PC-9 (cell line): Measurements from ENCODE around the gene GABARAP. TPM values are rescaled to one million over a fixed set of nuclear protein-coding genes. Genes with fewer than 3 reads are reported as not detected.

Experiments used
- BruUV-seq: library from RNA; stranded (reverse); fragments of 400-500 nt; replicated peaks from 2 replicates; lab custom pipeline; 2021; lab: Mats Ljungman, UMichigan
- CTCF ChIA-PET: fragments of 300-600 bp; sonication (Branson Sonifier 250); formaldehyde crosslinking; loops from one replicate; lab custom pipeline; 2022; ENCODE audit warnings: antibody characterized with exemption; lab: Charles Lee
- POLR2A ChIA-PET: fragments of 300-600 bp; sonication (Branson Sonifier 250); formaldehyde crosslinking; loops from one replicate; lab custom pipeline; 2022; ENCODE audit warnings: antibody characterized with exemption; ENCODE audit not compliant: unreplicated experiment; lab: Charles Lee
- DNase-seq, 2 experiments: peaks; one replicate each; pipeline versions ENCODE4 v3.0.0 to v3.0.0-alpha.2; 2015 to 2022; ENCODE audit warnings: mixed read lengths in 1 of 2
- H2AFZ ChIP-seq: fragments of 200-600 bp; sonication (generic); 2 replicates; pipeline ENCODE4 v1.8.1; 2017; ENCODE audit warnings: antibody characterized with exemption
- H3F3A ChIP-seq: fragments of 200-600 bp; sonication (generic); 2 replicates; pipeline ENCODE4 v1.8.1; 2017; ENCODE audit warnings: antibody characterized with exemption, mild to moderate bottlenecking, low read depth; ENCODE audit not compliant: insufficient read depth
- H3K27ac ChIP-seq: fragments of 200-600 bp; sonication (generic); 2 replicates; pipeline ENCODE4 v1.6.1; 2016; ENCODE audit warnings: mixed run types
- H3K27me3 ChIP-seq: fragments of 200-600 bp; sonication (generic); 2 replicates; pipeline ENCODE4 v1.6.1; 2016; ENCODE audit warnings: low read depth, mixed run types; ENCODE audit not compliant: insufficient read depth
- H3K36me3 ChIP-seq: fragments of 200-600 bp; sonication (generic); 2 replicates; pipeline ENCODE4 v1.6.1; 2016; ENCODE audit warnings: low read depth, mixed run types
- H3K4me1 ChIP-seq: fragments of 200-600 bp; sonication (generic); replicated peaks from 2 replicates; pipeline ENCODE4 v1.6.1; 2016; ENCODE audit warnings: mixed run types; ENCODE audit not compliant: insufficient read depth
- H3K4me2 ChIP-seq: fragments of 200-600 bp; sonication (generic); 2 replicates; pipeline ENCODE4 v1.6.1; 2017; ENCODE audit warnings: mixed run types
- H3K4me3 ChIP-seq: fragments of 200-600 bp; sonication (generic); 2 replicates; pipeline ENCODE4 v1.6.1; 2016; ENCODE audit warnings: mixed run types
- H3K79me2 ChIP-seq: fragments of 200-600 bp; sonication (generic); 2 replicates; pipeline ENCODE4 v1.6.1; 2017; ENCODE audit warnings: low read depth, mixed run types
- H3K9me2 ChIP-seq: fragments of 200-600 bp; sonication (generic); 2 replicates; pipeline ENCODE4 v1.8.1; 2017; ENCODE audit warnings: mild to moderate bottlenecking; ENCODE audit not compliant: insufficient read depth
- H3K9me3 ChIP-seq: fragments of 200-600 bp; sonication (generic); 2 replicates; pipeline ENCODE4 v1.8.1; 2016; ENCODE audit warnings: low read depth; ENCODE audit not compliant: insufficient read depth
- H4K20me1 ChIP-seq: fragments of 200-600 bp; sonication (generic); 2 replicates; pipeline ENCODE4 v1.8.1; 2017; ENCODE audit not compliant: insufficient read depth
- CTCF ChIP-seq: fragments of 200-600 bp; sonication (generic); conservative IDR thresholded peaks from 2 replicates; pipeline ENCODE4 v1.6.1; 2017; ENCODE audit warnings: mixed run types, antibody characterized with exemption, mild to moderate bottlenecking, moderate library complexity
- EZH2 ChIP-seq: fragments of 200-600 bp; sonication (generic); IDR thresholded peaks from 2 replicates; pipeline ENCODE4 v1.8.0; 2017; ENCODE audit warnings: antibody characterized with exemption, low read depth
- intact Hi-C: fragments of 100-400 bp; cut with micrococcal nuclease; formaldehyde crosslinking; loops from one replicate; pipeline ENCODE4 v1.10.0; 2022; ENCODE audit not compliant: unreplicated experiment
- total RNA-seq: library from RNA; stranded (reverse); gene quantifications from 2 replicates; pipeline ENCODE4 v1.2.3, GENCODE V29; 2021

Gene GABARAP
- total RNA-seq, 1 experiment from 2014 or later, result 424 TPM

GRCh38 chr17:7235693-7236665, 6.3 kb downstream of the GABARAP start:
- intact Hi-C loops, result no loop called here
- no peaks in the 10 kb centered on the region for H3K9me2 ChIP-seq
- no TSS peak for BruUV-seq
- peaks cover 32% of the 10 kb centered on the region for H3K36me3 ChIP-seq
- ChIA-PET POLR2A (no interaction called here), CTCF (no interaction called here)
- H3K27ac ChIP-seq, result 0 out of 2 replicates have a peak overlapping the region, but pooled peaks have one; percentile 57
- H4K20me1 ChIP-seq, result peaks cover 29% of the 10 kb centered on the region
- no peak for TF ChIP-seq CTCF
- no peak for TF ChIP-seq EZH2
- no peak for DNase-seq
- no peak overlapping the region for H3K4me3 ChIP-seq
- H3K4me2 ChIP-seq, result peak overlapping the region; percentile 97; the same call in 1 of the 2 replicates
- H3F3A ChIP-seq, result peaks cover 45% of the 10 kb centered on the region
- no peak overlapping the region for H2AFZ ChIP-seq
- no peaks in the 10 kb centered on the region for H3K27me3 ChIP-seq
- no peaks in the 10 kb centered on the region for H3K9me3 ChIP-seq
- H3K79me2 ChIP-seq, result peaks cover 83% of the 10 kb centered on the region
- peaks cover 51% of the 10 kb centered on the region for H3K4me1 ChIP-seq

GRCh38 chr17:7234083-7234951, 7.9 kb downstream of the GABARAP start, which contains the start of gene DVL2:
DVL2 (minus strand) TSS chr17:7234517; CDS start chr17:7234262, 255 bp downstream.
- Histone ChIP-seq H3K4me1 (peaks cover 38% of the 10 kb centered on the region), H3K4me3 (peak within 1 kb of the TSS; percentile 82), H3K9me3 (no peaks in the 10 kb centered on the region), H3K79me2 (peaks cover 86% of the 10 kb centered on the region), H4K20me1 (peaks cover 32% of the 10 kb centered on the region), H3K9me2 (no peaks in the 10 kb centered on the region), H3F3A (peaks cover 37% of the 10 kb centered on the region), H3K27me3 (no peaks in the 10 kb centered on the region), H3K27ac (peak within 1 kb of the TSS; percentile 57), H2AFZ (peak within 1 kb of the TSS; percentile 91), H3K4me2 (peak within 1 kb of the TSS; percentile 97), H3K36me3 (peaks cover 37% of the 10 kb centered on the region)
- POLR2A ChIA-PET, result interaction anchor here (0.6 to 1.5 kb wide), 3 partner anchors 14 to 393 kb away, joined by 4 to 10 read pairs (median 5); partner anchors contain the start of genes ACADVL, DLG4 and SAT2
- intact Hi-C loops, result no loop called here
- peak; percentile 78 to 95 for DNase-seq
- CTCF ChIA-PET, result no interaction called here
- BruUV-seq, result no TSS peak
- TF ChIP-seq EZH2, result no peak
- no peak for TF ChIP-seq CTCF

GRCh38 chr17:7233701-7234082, 8.6 kb downstream of the GABARAP start:
- H3K36me3 ChIP-seq, result peaks cover 38% of the 10 kb centered on the region
- no peaks in the 10 kb centered on the region for H3K9me2 ChIP-seq
- peak overlapping the region; percentile 57 for H3K27ac ChIP-seq
- no peak for TF ChIP-seq CTCF
- no peak for TF ChIP-seq EZH2
- peaks cover 40% of the 10 kb centered on the region for H3F3A ChIP-seq
- intact Hi-C loops, result no loop called here
- POLR2A ChIA-PET, result interaction anchor here (0.6 to 1.5 kb wide), 3 partner anchors 13 to 394 kb away, joined by 4 to 10 read pairs (median 5); partner anchors contain the start of genes ACADVL, DLG4 and SAT2
- H4K20me1 ChIP-seq, result peaks cover 32% of the 10 kb centered on the region
- BruUV-seq, result TSS peak; percentile 24
- DNase-seq, result no peak
- peaks cover 38% of the 10 kb centered on the region for H3K4me1 ChIP-seq
- H2AFZ ChIP-seq, result peak overlapping the region; percentile 91
- peaks cover 80% of the 10 kb centered on the region for H3K79me2 ChIP-seq
- H3K27me3 ChIP-seq, result no peaks in the 10 kb centered on the region
- peak overlapping the region; percentile 97 for H3K4me2 ChIP-seq
- CTCF ChIA-PET, result no interaction called here
- no peaks in the 10 kb centered on the region for H3K9me3 ChIP-seq
- H3K4me3 ChIP-seq, result peak overlapping the region; percentile 82
